ENCODE results near the gene ANKFN1. TPM values are rescaled to one million over a fixed set of nuclear protein-coding genes. Genes with fewer than 3 reads are reported as not detected.

ANKFN1 gene
- total and polyA plus RNA-seq, 2 experiments from 2014 or later = 0.21 TPM; not detected in 1

DNA sequence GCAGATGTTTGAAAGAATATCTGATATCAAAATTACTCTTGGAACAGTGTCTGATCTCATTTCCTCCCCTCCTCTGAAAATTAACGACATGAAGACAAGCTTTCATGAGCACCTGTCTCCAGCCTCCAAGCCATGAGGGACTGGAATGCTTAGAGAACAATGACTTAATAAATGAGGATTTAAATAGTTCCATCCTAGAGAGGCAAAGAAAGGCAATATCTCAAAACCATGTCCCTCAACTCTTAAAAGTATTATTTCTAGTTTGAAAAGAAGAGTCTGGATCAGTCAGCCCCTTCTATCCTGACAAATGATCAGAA is 137.5 kb downstream of the ANKFN1 start:
- no peaks in the 10 kb centered on the region for H3K9me3 ChIP-seq (ENCODE audit: low read depth)
- H3K4me1 ChIP-seq (ENCODE audit: low read depth) = no peaks in the 10 kb centered on the region
- DNase-seq (ENCODE audit: low read depth in 1 of 2, low spot score in 1 of 2) = no peak
- no peaks in the 10 kb centered on the region for H3K36me3 ChIP-seq
- TF ChIP-seq, protein P1, sequence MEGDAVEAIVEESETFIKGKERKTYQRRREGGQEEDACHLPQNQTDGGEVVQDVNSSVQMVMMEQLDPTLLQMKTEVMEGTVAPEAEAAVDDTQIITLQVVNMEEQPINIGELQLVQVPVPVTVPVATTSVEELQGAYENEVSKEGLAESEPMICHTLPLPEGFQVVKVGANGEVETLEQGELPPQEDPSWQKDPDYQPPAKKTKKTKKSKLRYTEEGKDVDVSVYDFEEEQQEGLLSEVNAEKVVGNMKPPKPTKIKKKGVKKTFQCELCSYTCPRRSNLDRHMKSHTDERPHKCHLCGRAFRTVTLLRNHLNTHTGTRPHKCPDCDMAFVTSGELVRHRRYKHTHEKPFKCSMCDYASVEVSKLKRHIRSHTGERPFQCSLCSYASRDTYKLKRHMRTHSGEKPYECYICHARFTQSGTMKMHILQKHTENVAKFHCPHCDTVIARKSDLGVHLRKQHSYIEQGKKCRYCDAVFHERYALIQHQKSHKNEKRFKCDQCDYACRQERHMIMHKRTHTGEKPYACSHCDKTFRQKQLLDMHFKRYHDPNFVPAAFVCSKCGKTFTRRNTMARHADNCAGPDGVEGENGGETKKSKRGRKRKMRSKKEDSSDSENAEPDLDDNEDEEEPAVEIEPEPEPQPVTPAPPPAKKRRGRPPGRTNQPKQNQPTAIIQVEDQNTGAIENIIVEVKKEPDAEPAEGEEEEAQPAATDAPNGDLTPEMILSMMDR (IDR thresholded peaks at IDR 0.05; ENCODE audit: low read depth, low read length) = no peak
- no peak overlapping the region for H3K27ac ChIP-seq
- H3K4me3 ChIP-seq = no peak overlapping the region
- H3K27me3 ChIP-seq = no peaks in the 10 kb centered on the region

DNA sequence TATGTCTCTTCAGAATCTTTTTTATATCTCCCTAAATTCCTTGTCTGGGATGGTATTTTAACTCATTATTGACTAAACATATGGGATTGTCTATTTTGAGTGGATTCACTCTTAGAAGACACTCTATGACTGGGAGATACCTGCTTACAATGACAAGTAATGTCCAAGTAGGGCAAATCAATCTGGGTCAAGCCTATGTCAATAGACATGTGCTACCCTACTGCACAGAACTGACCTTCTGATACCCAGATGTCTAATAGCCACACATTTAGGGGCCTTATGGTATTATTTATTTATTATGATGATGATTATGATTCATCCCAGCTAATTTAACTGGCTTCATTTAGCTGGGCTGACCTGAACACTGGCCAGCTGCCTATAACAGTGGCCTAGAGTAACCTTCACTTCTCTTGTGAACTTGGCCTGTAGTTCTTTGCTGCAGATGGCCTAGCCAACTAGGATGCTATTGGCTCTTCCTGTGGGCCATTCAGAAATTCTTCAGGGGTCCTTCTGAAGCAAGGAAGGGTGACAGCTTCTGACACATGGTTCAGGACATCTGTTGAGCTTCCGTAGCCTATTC is 138.0 kb downstream of the ANKFN1 start:
- H3K4me3 ChIP-seq = no peak overlapping the region
- no peaks in the 10 kb centered on the region for H3K9me3 ChIP-seq (ENCODE audit: low read depth)
- DNase-seq (ENCODE audit: low read depth in 1 of 2, low spot score in 1 of 2) = no peak
- H3K27ac ChIP-seq = no peak overlapping the region
- H3K27me3 ChIP-seq = no peaks in the 10 kb centered on the region
- TF ChIP-seq, protein P1 (IDR thresholded peaks at IDR 0.05; ENCODE audit: low read depth, low read length) = no peak
- no peaks in the 10 kb centered on the region for H3K36me3 ChIP-seq
- no peaks in the 10 kb centered on the region for H3K4me1 ChIP-seq (ENCODE audit: low read depth)

DNA sequence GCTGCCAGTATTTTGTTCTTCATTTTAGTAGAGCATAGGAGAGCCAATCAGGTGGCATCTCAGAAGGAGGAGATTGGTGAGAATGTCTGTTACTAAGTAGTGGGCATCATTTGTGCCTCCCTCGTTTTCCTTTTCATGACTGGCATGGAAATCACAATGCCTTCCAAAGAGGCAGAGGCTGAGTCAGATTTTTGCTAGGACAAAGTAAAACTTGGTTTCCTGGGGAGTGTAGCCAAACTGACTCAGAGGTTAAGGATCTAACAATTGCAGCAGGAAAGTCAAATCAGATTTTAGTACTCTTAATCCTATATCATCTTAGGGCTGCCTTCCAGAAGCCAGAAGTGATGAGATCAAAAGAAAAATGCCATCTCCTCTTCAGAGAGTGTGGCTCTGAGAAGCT is 138.7 kb downstream of the ANKFN1 start:
- Histone ChIP-seq H3K4me3 (no peak overlapping the region), H3K36me3 (no peaks in the 10 kb centered on the region), H3K27me3 (no peaks in the 10 kb centered on the region), H3K9me3 (ENCODE audit: low read depth) (no peaks in the 10 kb centered on the region), H3K27ac (no peak overlapping the region), H3K4me1 (ENCODE audit: low read depth) (no peaks in the 10 kb centered on the region)
- no peak for DNase-seq (ENCODE audit: low read depth in 1 of 2, low spot score in 1 of 2)
- TF ChIP-seq, protein P1 (IDR thresholded peaks at IDR 0.05; ENCODE audit: low read depth, low read length) = no peak

DNA sequence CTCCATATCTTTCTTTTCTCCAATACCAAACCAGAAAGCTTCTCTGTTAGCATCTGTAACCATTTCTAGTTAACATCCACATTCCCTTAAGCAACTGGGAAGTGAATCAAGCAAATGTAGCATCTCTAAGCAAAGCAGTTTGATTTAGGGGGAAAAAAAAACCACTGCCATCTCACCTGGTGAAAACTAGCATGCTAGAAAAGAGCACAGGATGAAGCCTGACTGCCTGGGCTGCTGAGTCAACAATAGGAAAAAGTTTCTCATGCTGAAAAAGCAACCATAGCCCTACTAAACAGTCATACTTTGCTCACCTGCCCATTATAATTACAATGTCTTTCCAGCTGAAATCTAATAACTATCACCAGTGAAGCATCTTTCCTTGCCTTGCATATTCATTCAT is 139.3 kb downstream of the ANKFN1 start:
- Histone ChIP-seq H3K27ac (no peak overlapping the region), H3K4me1 (ENCODE audit: low read depth) (no peaks in the 10 kb centered on the region), H3K36me3 (no peaks in the 10 kb centered on the region), H3K4me3 (no peak overlapping the region), H3K9me3 (ENCODE audit: low read depth) (no peaks in the 10 kb centered on the region), H3K27me3 (no peaks in the 10 kb centered on the region)
- TF ChIP-seq, protein P1 (IDR thresholded peaks at IDR 0.05; ENCODE audit: low read depth, low read length) = no peak
- DNase-seq (ENCODE audit: low read depth in 1 of 2, low spot score in 1 of 2) = no peak

DNA sequence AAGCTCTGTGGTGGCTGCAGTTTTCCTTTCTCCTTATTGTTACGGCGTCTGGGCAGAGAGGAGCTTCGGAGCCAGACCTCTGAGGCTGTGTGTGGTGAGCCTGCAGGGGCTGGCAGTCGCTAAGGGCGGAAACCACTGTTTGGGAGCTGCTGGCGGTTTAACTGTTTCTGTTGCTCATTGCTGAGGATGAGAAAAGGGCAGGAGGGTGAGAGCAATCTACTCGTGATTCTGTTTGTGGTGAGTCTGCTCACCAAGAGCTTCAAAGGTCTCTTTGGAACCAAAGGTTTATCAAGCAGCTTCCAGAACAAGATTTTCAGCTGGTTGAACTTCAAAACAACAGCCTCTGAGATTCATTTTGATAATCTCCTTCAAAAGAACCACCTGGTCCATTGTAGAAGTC is 143.9 kb downstream of the ANKFN1 start:
- DNase-seq (ENCODE audit: low read depth in 1 of 2, low spot score in 1 of 2) = no peak
- Histone ChIP-seq H3K36me3 (no peaks in the 10 kb centered on the region), H3K27ac (no peak overlapping the region), H3K4me1 (ENCODE audit: low read depth) (no peaks in the 10 kb centered on the region), H3K4me3 (no peak overlapping the region), H3K27me3 (peaks cover 4% of the 10 kb centered on the region), H3K9me3 (ENCODE audit: low read depth) (no peaks in the 10 kb centered on the region)
- TF ChIP-seq, protein P1 (IDR thresholded peaks at IDR 0.05; ENCODE audit: low read depth, low read length) = no peak

DNA sequence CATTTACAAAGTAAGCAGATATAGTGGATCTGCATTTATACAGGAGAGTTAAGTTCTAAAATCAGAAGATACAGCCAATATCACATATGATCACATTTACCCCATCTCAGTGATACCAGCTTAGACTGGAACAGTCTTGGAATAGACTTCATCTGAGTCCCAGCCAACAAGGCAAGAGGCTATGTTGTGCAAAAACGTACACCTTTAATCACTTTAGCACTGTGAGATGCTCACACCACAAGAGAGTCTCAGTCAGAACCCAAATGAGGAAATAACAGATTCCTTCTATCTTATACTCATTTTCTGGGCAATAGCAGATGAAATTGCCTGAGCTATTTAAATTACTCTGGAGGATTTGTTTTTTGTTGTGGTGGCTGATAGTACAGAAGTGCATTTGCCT is 145.6 kb downstream of the ANKFN1 start:
- TF ChIP-seq, protein P1 (IDR thresholded peaks at IDR 0.05; ENCODE audit: low read depth, low read length) = no peak
- no peaks in the 10 kb centered on the region for H3K4me1 ChIP-seq (ENCODE audit: low read depth)
- peaks cover 4% of the 10 kb centered on the region for H3K27me3 ChIP-seq
- H3K4me3 ChIP-seq = no peak overlapping the region
- H3K27ac ChIP-seq = no peak overlapping the region
- no peaks in the 10 kb centered on the region for H3K36me3 ChIP-seq
- no peaks in the 10 kb centered on the region for H3K9me3 ChIP-seq (ENCODE audit: low read depth)
- no peak for DNase-seq (ENCODE audit: low read depth in 1 of 2, low spot score in 1 of 2)

All from cardiac muscle cell (in vitro differentiated cells and primary cell).